Activated CD8-positive, alpha-beta memory T cell treated with anti-CD3 and anti-CD28 coated beads, Interleukin-2, amount 50 U/mL, for 4 hours (primary cell): ENCODE results near the gene SEPHS2.
"Not testable (repeated sequence)": the region's sequence is repeated elsewhere in the genome, so short reads cannot be mapped to it uniquely, and the experiment has no call there.

Experiments
- DNase-seq: peaks from one replicate; pipeline ENCODE4 v3.0.0-alpha.2; 2020

SEPHS2 gene

DNA sequence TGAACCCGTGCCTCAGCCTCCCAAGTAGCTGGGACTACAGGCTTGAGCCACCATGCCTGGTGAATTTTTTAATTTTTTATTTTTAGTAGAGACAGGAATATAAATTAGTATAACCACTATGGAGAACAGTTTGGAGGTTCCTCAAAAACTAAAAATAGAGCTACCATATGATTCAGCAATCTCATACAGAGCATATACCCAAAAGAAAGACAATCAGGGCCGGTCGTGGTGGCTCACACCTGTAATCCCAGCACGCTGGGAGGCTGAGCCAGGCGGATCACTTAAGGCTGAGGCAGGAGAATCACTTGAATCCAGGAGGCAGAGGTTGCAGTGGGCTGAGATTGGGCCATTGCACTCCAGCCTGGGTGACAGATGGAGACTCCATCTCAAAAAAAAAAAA is 15.8 kb upstream of the SEPHS2 start:
- DNase-seq: not testable (repeated sequence)

DNA sequence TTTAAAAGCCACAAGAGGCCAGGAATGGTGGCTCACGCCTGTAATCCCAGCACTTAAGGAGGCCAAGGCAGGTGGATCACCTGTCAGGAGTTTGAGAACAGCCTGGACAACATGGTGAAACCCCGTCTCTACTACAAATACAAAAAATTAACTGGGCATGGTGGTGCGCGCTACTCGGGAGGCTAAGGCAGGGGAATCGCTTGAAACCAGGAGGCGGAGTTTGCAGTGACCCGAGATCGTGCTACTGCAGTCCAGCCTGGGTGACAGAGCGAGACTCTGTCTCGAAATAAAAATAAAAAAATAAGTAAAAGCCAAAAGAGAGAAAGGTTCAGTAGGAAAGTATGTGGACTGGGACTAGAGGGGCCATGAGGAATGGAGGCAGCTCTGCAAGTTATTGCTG is 13.8 kb upstream of the SEPHS2 start:
- no peak for DNase-seq

DNA sequence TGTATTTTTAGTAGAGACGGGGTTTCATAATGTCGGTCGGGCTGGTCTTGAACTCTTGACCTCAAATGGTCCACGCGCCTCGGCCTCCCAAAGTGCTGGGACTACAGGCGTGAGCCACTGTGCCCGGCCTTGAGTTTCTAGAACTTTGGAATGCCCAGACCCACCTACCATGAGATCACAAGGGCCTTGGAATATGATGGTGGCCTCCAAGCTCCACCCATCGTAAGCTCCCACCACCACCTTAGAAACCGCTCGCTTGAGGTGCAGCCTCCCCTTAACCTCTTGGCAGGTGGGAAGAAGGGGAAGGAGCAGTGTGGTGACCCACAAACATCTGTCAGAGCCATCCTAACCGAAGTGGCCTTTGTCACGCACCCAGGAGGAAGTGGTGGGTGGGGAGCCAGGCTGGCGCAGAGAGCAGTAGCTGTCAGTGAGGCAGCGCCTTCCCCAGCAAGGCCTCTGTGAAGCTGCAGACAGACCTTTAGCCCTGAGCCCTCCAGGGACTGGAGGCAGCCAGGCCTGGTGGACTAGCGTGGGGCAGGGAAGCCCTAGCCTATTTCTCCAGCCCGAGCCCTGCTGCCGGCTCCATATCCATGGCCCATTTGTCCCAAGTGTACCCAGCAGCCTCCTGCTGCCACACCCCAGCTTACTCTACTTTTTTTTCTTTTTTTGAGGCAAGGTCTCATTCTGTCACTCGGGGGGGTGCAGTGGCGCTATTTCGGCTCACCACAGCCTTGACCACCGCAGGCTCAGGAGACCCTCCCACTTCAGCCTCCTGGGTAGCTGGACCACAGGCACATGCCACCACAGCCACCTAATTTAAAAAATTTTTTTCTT is 13.1 kb upstream of the SEPHS2 start:
- peak; percentile 78 for DNase-seq

DNA sequence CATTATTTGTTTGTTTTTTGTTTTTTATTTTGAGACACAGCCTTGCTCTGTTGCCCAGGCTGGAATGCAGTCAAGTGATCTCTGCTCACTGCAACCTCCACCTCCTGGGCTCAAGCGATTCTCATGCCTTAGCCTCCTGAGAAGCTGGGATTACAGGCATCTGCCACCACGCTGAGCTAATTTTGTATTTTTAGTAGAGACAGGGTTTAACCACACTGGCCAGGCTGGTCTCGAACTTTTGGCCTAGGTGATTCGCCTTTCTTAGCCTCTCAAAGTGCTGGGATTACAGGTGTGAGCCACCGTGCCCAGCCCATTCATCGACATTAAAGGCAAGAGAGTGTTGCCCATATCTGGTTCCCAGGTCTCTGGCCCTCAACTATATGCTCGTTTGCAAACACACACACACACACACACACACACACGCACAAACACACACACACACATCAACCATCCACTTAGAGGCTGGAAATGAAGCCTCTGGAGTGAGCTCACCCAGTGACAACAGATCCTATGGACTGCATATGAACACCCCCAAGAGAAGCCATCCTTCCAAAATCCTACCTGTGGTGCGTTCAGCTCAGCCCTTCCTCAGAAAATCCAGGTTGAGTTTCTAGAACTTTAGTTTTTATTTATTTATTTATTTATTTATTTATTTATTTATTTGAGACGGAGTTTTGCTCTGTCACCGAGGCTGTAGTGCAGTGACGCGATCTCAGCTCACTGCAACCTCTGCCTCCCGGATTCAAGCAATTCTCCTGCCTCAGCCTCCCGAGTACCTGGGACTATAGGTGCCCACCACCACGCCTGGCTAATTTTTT is 12.3 kb upstream of the SEPHS2 start:
- no peak for DNase-seq

DNA sequence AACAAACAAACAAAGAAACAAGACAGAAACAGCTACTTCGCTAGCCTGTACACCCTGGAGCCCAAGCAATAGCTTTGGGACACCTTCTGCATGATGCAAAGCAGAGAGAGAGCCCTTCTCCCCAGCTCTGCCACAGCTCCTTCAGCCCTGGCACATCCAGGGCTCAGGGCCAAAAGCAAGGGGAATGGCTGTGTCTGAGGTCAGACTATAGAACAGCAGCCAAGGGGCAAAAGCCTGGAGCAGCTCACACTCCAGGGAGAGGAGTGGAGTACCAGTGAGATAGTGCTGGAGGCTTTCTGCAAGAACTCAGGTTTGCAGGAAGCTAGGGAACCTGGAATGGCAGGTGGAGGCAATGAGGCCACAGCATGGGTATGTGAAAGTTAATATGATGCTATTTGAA is 11.6 kb upstream of the SEPHS2 start:
- DNase-seq: no peak

DNA sequence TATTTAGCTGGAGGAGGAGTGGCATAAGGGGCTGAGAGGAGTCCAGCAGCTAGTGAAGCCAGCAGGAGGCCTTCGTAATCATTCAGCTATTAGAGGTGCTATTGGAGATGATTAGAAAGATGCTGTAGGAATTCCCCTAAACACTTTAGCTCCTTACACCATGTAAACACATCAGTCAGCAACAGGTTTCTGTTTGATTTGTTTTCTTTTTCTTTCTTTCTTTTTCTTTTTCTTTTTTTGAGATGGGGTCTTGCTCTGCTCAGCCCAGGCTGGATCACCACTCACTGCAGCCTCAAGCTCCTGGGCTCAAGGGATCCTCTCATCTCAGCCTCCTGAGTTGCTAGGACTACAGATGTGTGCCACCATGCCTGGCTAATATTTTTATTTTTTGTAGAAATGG is 10.6 kb upstream of the SEPHS2 start:
- DNase-seq: no peak

DNA sequence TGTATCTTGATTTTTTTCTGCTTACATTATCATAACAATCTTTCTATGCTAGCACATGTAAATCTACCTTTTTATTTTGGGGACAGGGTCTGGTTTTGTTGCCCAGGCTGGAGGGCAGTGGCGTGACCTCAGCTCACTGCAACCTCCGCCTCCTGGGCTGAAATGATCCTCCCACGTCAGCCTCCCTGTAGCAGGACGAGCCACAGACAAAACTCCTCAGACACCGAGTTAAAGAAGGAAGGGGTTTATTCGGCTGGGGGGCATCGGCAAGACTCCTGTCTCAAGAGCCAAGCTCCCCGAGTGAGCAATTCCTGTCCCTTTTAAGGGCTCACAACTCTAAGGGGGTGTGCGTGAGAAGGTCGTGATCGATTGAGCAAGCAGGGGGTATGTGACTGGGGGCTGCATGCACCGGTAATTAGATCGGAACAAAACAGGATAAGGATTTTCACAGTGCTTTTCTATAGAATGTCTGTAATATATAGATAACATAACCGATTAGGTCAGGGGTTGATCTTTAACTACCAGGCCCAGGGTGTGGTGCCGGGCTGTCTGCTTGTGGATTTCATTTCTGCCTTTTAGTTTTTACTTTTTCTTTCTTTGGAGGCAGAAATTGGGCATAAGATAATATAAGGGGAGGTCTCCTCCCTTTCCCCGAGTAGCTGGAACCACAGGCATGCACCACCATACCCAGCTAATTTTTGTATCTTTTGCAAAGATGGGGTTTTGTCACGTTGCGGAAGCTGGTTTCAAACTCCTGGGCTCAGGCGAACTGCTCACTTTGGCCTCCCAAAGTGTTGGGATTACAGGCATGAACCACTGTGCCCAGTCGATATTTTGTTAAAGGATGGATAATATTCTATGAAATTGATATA is 7.3 kb upstream of the SEPHS2 start:
- not testable (repeated sequence) for DNase-seq

DNA sequence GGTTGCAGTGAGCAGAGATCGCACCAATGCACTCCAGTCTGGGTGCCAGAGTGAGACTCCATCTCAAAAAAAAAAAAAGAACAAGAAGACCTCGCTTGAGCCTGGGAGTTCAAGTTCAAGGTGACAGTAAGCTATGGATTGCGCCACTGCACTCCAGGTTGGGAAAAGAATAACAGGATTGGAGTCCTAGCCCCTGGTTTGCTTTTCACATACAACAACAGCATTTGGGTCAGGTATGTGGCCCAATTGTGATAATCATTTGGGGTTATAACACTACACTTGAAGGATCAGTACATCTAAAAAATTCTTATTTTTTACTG is 3.4 kb upstream of the SEPHS2 start:
- no peak for DNase-seq

DNA sequence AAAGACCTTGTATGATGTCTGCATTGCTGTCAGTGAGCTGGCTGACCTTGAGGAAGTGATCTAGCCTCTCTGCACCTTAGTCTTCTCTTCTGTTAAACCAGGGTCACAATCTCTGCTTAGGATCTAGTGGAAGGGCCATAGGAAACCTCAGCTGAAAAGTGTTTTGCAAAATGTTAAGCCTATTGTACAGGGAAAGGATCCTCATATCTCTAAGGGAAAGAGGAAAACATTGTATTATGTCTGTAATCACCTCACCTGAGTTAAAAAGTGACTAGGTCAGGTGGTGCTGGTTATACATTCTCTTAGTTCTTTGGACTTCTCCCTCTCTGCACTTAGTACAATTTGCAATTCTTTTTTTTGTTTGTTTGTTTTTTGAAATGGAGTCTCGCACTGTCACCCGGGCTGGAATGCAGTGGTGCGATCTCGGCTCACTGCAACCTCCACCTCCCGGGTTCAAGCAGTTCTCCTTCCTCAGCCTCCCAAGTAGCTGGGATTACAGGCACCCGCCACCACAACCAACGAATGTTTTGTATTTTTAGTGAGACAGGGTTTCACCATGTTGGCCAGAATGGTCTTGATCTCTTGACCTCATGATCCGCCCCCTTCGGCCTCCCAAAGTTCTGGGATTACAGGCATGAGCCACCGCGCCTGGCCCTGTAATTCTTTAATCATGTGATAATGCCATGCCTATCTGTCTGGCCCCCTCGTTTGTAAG is 2.0 kb upstream of the SEPHS2 start:
- DNase-seq: no peak

DNA sequence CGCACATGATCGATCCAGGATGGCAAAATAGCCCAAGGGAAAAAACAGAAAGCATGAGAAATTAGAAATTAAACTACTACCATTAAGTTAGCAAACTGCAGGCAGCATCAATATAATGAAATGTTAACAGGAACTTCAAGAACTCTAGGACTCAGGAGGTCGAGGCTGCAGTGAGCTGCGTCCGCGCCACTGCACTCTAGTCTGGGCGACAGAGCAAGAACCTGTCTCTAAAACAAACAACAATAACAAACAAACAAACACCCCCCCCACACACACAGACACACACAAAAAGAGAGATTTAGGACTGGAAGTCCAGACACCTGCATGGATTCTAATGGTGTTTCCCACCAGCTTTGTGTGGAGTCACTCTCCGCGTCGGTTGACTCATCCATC is 525 bp upstream of the SEPHS2 start:
- no peak for DNase-seq

DNA sequence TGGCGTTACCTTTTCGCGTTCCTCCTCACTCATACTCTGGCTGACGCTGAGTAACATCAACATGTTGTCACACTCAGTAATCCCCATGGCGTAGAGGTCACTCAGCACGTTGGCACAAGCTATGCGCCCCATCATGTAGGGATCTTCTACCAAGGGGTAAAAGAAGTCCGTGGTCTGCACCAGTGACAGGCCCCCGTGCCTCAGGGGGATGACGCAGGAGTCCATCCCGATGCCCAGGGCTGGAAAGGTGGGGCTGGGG is 596 bp downstream of the SEPHS2 start:
- no peak for DNase-seq

DNA sequence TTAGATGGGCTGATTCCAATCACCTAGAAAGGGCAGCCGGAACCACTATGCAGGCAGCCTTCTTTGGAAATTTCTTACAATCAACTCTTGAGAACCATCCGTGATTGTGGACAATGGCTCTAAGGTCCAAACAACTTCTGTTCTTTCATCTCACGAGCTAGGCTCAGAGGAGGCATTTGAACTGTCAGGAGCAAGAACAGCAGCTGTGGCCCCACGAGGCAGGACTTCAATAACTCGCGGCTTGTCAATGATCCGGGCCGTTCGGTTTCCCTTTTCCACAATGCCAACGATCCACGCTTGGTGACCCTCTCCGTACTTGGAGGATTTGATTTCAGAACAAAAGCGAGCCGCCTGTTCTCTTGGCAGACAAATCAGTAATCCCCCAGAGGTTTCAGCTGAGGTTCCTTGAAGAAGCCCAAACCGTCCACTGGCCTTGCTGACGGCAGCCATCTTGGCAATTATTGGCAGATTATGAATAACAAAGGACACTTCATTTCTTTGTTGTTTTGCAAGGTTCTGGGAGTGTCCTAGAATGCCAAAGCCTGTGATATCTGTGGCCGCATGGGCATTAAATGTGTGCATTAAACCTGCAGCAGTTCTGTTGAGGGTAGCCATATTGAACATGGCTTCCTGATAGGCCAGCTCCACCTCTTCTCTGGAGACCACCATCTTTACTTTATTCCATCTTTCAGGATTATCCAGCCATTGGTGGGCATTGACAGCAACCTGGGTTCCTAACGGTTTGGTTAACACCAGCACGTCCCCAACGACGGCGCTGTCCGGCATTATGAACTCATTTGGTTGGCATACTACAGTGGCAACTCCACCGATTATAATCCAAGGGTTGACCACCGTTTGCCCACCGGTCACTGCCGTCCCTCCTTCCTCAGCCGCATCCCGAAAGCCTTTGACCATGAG is 1.2 kb downstream of the SEPHS2 start:
- no peak for DNase-seq

DNA sequence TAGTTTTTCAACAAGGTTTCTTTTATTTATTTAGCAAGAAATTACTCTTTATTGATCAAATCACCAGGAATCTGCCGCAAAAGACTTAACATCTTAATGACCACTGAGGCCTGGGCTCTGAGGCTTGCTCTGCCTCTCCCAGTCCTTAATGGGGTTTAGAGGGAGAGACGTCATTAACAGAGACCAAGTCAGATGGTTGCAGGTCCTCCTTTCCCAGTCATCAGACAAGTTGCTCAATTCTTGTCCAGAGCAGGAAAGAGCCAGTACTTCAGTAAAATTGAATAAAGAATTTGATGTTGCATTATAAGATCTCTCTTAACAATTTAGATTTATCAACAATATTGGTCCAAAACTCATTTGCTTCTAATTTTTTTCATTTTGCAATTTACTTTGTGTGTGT is 2.0 kb downstream of the SEPHS2 start:
- DNase-seq: no peak

DNA sequence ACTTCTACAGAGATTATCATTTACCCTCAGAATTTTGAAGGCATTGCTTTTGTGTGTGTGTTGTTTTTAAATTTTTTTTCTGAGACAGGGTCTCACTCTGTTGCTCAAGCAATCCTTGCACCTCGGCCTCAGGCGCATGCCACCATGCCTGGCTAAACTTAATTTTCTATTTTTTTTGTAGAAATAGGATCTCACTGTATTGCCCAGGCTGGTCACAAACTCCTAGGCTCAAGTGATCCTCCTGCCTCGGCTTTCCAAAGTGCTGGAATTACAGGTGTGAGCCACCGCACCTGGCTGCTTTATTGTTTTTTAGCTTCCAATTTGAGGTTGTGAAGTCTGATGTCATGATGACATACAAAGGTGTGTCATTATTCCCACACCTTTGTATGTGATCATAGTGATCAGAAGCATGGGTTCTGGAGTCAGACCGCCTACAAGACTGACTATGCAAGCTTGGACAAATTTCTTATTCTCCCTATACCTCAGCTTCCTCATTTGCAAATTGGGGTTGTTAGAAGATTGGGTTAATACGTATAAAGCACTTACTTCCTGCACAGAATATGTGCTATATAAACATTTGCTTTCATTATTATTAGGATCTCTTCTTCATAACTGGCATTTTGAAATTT is 5.8 kb downstream of the SEPHS2 start:
- DNase-seq: no peak

DNA sequence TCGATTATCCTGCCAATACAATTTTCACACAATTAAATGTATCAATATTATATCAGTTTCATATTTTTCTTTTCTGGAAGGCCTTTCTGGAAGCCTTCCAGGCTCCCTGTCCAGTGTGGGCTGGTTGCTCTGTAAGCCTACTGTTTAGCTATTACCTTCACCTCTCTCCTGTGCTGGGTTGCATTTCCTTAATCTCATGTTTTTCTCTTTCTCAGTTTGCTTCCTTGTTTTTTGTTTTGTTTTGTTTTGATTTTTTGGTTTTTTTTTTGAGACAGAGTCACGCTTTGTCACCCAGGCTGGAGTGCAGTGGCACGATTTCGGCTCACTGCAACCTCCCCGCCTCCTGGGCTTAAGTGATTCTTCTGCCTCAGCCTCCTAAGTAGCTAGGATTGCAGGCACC is 6.8 kb downstream of the SEPHS2 start:
- no peak for DNase-seq

DNA sequence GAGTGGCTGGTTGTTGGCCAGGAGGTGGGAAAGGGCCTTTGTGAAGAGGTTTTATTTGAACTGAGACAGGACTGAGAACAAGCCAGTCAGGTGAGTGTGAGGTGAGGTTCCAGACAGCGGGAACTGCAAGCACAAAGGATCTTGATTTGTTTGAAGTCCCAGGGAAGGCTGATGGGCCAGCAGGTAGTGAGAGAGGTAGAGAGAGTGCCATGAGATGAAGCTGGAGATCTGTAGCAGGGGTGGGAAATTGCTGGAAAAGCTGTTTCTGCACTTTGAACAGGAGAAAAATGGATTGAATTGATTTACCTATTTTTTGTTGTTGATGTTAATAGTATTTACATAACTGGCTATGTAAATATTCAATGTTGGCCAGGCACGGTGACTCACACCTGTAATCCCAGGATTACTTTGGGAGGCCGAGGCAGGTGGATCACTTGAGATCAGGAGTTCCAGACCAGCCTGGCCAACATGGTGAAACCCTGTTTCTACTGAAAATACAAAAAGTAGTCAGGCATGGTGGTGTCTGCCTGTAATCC is 8.1 kb downstream of the SEPHS2 start:
- DNase-seq: no peak

DNA sequence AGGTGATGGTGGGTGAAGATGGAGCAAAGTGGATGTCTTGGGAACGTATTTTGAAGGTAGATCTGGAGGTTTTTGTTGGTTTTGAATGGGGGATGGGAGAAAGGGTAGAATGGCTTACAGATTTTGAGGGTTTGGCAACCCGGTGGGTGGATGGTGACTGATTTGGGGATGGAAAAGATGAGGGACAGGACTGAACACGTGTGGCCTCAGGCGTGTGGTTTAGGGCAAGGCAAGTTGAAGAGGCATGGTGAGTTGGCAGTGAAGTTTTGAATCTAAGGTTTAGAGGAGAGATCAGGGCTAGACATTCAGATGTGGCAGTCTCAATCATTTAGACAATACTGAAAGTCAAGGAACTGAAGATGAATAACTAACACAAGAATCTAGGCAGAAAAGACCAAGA is 10.8 kb downstream of the SEPHS2 start:
- no peak for DNase-seq

DNA sequence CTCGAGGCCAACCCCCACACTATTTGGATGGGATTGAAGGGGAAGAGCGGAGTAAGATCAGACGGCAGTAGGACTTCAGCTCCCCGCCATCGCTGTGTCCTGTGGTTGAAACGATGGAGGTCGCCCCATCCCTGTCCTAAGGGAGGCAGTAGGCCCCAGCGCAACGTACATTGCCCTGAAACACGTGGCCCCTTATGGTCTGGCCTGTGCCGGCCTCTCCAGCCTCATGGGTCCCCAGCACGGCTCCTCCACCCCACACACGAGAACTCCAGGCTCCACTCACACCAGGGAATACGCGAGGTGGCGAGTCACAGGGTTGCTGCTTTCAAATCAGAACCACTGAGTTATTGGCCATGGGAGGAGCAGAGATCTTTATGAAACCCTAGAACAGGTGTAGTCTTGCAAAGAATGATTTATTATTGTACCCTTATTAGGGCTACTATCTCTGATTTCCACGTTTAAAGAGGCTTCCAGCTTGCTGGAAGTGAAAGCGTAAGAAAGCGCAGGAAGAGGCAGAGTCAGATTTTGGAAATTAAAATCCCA is 15.2 kb downstream of the SEPHS2 start:
- DNase-seq: no peak

DNA sequence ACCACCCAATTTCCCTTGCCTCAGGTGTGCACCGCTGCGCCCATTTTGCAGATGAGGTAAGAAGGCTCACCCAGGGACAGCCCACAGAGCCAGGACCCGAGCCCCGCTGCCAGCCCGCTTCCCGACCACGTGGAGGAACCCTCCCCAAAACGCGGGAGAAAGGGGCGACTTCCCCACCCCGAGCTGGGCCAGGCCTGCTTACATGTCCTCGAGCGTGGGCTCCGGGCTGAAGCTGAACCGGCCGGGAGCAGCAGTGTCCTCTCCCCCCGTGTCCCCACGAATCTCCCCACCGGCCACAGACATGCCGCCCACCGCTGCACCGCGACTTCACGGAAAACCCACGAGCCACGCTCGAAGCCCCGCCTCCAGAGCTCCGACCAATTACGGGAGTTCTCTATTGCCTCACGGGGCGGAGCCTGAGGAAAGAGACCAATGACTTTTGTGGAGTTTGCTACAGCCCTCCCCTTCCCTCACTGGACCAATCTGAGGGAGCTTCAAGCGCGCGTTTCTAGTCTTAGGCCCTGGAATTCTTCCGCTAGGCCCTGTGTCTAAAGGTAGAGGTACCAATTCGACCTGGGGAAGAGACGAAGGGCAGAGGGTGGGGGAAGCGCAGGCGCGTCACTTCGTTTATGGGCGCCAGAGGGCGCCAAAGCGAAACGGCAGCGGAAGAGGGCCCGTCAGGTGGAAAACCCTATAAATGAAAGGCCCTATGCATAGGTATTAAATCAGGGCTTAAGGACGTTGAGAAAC is 15.8 kb downstream of the SEPHS2 start, which contains the start of gene DCTPP1:
DCTPP1 (minus strand) TSS at position 353 of the 750 bp plus-strand sequence; CDS start at position 303, 50 bp downstream.
- peak; percentile 96 for DNase-seq

DNA sequence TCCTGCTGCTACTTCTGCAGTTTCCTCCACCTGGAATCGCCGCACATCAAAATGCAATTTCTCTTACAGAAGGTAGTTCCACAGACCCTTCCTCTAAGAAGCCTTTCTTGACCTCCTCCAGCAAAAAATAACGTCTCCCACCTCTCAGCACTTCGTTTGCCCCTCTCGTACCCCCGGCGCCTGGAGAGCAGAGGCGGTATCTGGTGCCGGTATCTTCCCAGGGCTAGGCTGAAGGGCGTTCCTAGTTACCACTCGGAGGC is 16.3 kb downstream of the SEPHS2 start:
- no peak for DNase-seq
